GM21390 (cell line): ENCODE measurements around the gene CDH15.

ENCODE experiments used
- ATAC-seq: cut with Tn5 transposase; IDR thresholded peaks from one replicate; pipeline ENCODE4 v1.9.1; 2021; ENCODE audit not compliant: unreplicated experiment

The CDH15 gene

GRCh38 chr16:89198417-89199240, 27.1 kb downstream of the CDH15 start:
- no peak for ATAC-seq

GRCh38 chr16:89199241-89200123, 27.9 kb downstream of the CDH15 start:
- no peak for ATAC-seq

GRCh38 chr16:89200124-89200849, 28.7 kb downstream of the CDH15 start, which contains the start of gene SLC22A31:
Gene SLC22A31, minus strand, starts transcription at chr16:89200537. Its CDS starts 36 bp downstream, at chr16:89200501.
- no peak for ATAC-seq

GRCh38 chr16:89200850-89201411, 29.4 kb downstream of the CDH15 start:
- ATAC-seq: no peak

GRCh38 chr16:89201439-89202377, 30.2 kb downstream of the CDH15 start:
- ATAC-seq: no peak

GRCh38 chr16:89202422-89203215, 31.1 kb downstream of the CDH15 start:
- ATAC-seq: no peak

GRCh38 chr16:89207993-89208392, 36.4 kb downstream of the CDH15 start:
- no peak for ATAC-seq

GRCh38 chr16:89209522-89210044, 38.0 kb downstream of the CDH15 start:
- ATAC-seq: no peak

GRCh38 chr16:89210165-89210903, 38.8 kb downstream of the CDH15 start:
- no peak for ATAC-seq

- no peak for ATAC-seq
Observed at GRCh38 chr16:89210904-89211515, 39.5 kb downstream of the CDH15 start.

GRCh38 chr16:89216315-89217137, 45.0 kb downstream of the CDH15 start:
- ATAC-seq: no peak

GRCh38 chr16:89217138-89217387, 45.5 kb downstream of the CDH15 start:
- ATAC-seq: no peak

GRCh38 chr16:89217388-89218191, 46.0 kb downstream of the CDH15 start, which contains the start of gene ZNF778:
Gene ZNF778, plus strand, starts transcription at chr16:89217703. Its CDS starts 3,425 bp downstream, at chr16:89221128.
- peak; percentile 84 for ATAC-seq

GRCh38 chr16:89219365-89219764, 47.8 kb downstream of the CDH15 start:
- ATAC-seq: no peak

- no peak for ATAC-seq
Observed at GRCh38 chr16:89221604-89222003, 50.1 kb downstream of the CDH15 start.

- ATAC-seq: no peak
Observed at GRCh38 chr16:89222931-89223330, 51.4 kb downstream of the CDH15 start.
